ENCODE results near the gene TMEM120A.

The TMEM120A gene

DNA sequence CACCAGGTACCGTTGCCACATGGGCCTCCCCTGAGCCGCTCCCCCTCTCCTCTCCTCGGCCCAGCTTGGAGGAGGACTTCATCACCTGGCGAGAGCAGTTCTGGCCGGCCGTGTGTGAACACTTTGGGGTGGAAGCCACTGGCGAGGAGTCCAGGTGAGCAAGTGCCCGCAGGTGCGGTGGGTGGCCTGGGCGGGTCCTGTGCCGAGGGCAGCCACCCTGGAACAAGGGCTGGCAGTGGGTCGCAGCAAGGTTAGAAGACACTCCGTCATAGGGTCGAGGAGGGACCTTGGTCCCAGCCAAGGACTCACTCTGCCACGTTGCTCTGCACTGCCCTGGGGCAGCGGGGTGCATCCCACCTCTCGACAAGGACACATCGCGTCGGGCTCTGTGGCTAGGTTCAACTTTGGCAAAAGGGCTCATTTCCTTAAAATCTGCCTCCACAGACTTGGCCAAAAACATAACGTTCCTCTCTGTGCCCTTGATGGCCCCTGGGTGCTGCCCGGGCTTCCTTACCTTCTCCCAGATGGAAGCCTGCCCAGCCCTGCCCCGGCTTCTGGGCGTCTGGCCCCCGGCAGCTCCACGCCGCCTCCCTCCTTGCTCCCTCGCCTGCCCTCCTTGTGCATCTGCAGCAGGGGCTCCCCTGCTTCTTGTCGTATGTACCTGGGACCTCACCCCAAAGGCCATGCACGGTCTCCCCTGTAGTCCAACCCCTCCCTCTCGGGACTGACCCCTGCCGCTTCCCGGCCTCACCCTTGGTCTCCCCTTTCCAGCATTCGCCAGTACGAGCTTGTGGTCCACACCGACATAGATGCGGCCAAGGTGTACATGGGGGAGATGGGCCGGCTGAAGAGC, 12.7 kb downstream of the TMEM120A start:
- POLR2A ChIA-PET (ENCODE audit: low non-redundant PET), result no interaction called here
- peak overlapping the region; percentile 61 for H3K27ac ChIP-seq
- CTCF ChIA-PET, result no interaction called here
- DNase-seq (ENCODE audit: low spot score), result no peak
- TF ChIP-seq, protein P1, sequence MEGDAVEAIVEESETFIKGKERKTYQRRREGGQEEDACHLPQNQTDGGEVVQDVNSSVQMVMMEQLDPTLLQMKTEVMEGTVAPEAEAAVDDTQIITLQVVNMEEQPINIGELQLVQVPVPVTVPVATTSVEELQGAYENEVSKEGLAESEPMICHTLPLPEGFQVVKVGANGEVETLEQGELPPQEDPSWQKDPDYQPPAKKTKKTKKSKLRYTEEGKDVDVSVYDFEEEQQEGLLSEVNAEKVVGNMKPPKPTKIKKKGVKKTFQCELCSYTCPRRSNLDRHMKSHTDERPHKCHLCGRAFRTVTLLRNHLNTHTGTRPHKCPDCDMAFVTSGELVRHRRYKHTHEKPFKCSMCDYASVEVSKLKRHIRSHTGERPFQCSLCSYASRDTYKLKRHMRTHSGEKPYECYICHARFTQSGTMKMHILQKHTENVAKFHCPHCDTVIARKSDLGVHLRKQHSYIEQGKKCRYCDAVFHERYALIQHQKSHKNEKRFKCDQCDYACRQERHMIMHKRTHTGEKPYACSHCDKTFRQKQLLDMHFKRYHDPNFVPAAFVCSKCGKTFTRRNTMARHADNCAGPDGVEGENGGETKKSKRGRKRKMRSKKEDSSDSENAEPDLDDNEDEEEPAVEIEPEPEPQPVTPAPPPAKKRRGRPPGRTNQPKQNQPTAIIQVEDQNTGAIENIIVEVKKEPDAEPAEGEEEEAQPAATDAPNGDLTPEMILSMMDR (conservative IDR thresholded peaks at IDR 0.05; ENCODE audit: low read depth), result no peak

DNA sequence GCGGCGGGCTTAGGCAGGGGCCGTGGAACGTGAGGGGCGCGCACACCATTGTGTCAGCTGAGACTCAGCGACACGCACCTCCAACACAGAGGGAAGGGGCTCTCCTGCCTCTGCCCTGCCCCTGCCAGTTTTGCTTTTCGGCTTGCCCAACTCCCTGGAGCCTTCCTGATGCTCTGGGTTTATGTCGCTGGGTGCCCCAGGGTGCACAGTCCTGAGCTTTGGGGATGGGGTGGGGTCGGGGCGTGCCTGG, 13.3 kb downstream of the TMEM120A start:
- ChIA-PET POLR2A (ENCODE audit: low non-redundant PET) (no interaction called here), CTCF (interaction anchor here (0.6 kb wide), 1 partner anchor 69 kb away, joined by 5 read pairs; no protein-coding TSS in a partner anchor)
- TF ChIP-seq, protein P1 (conservative IDR thresholded peaks at IDR 0.05; ENCODE audit: low read depth), result no peak

DNA sequence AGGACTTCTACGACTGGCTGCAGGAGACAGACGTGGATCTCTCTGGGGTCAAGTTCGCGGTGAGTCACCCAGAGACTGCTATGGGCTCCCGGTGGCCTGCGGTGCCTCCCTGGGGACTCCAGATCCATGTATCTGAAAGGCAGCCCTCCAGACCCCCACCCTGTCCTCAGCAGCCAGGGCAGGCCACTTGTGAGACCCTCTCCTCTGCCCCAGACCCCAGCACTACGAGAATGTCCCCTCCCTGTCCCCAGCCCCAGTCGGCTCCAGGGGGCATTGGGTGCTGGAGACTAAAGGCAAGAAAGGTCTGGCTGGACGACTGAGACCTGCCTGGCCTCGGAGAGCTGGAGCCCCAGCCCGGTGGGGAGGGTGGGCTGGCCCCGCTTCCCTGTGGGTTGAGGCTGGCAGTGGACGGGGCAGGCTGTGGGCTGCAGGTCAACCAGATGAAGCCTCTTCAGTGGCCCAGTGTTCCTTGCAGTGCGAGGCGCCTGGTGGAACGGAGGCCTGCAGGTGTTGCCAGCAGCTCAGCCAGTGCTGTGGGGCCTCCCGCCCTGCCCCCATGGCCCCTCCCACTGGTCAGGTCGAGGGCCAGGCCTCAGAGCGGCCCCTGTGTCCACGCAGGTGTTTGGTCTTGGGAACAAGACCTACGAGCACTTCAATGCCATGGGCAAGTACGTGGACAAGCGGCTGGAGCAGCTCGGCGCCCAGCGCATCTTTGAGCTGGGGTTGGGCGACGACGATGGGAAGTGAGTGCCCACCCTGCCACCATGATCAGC, 13.8 kb downstream of the TMEM120A start:
- TF ChIP-seq, protein P1 (conservative IDR thresholded peaks at IDR 0.05; ENCODE audit: low read depth), result no peak
- ChIA-PET CTCF (interaction anchor here (0.6 kb wide), 1 partner anchor 68 kb away, joined by 5 read pairs; no protein-coding TSS in a partner anchor), POLR2A (ENCODE audit: low non-redundant PET) (no interaction called here)
- DNase-seq (ENCODE audit: low spot score), result no peak
- H3K27ac ChIP-seq, result peak overlapping the region; percentile 61

More for the DNA sequence above, 13.3 kb downstream of the TMEM120A start:
- DNase-seq (ENCODE audit: low spot score), result no peak
- H3K27ac ChIP-seq, result peak overlapping the region; percentile 61; the same call in 1 of the 2 replicates

DNA sequence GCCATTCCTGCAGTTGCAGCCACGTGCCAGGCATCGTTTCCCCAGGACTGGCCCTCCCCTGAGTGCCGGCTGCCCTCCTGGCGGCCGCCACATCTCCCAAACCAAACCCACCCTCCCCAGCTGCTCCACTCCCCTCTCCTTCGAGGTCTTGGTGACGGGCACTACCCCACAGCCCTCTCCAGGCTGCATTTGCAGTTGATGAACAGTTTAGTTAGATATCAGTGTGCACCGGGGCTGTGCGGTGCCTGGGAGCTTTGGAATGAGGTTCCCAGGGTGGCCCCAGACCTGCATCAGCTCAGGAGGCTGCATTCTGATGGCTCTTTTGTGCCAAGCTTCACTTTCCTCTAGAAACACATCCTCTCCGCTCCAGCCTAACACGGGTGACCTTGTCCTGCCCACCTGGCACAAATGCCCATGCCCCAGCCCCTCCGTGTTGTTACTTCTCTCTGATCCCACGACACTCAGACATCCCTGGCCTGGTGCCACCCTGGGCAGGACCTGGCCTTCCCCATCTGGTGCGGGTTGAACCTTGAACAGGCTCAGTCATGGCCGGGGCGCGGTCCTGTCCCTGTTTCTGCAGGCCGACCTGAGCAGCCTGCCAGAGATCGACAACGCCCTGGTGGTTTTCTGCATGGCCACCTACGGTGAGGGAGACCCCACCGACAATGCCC, 14.5 kb downstream of the TMEM120A start:
- ChIA-PET POLR2A (ENCODE audit: low non-redundant PET) (no interaction called here), CTCF (no interaction called here)
- peak overlapping the region; percentile 61 for H3K27ac ChIP-seq
- TF ChIP-seq, protein P1 (conservative IDR thresholded peaks at IDR 0.05; ENCODE audit: low read depth), result no peak
- no peak for DNase-seq (ENCODE audit: low spot score)

DNA sequence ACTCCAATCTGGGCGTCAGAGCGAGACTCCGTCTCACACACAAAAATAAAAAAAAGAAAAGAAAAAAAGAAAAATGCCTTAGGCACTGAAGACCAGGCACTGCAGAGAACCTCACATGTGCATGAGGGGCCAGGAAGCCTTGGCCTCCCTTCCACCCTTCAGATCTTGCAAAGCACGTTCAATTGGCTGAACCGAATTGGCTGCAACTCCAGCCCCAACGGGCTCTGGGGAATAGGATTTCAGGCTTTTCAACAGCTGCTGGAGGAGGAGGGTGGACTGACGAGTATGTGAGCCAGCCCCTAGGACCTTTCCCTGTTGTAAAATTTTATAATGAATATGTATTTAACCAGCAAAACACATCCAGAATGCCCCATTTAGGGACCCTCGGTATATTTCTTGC, 16.7 kb downstream of the TMEM120A start:
- ChIA-PET POLR2A (ENCODE audit: low non-redundant PET) (no interaction called here), CTCF (no interaction called here)
- no peak for DNase-seq (ENCODE audit: low spot score)
- TF ChIP-seq, protein P1 (conservative IDR thresholded peaks at IDR 0.05; ENCODE audit: low read depth), result no peak
- peak overlapping the region; percentile 12; the same call in 1 of the 2 replicates for H3K27ac ChIP-seq
